CD14-positive monocyte (primary cell): ENCODE measurements around the gene EXOC3L1. TPM values are rescaled to one million over a fixed set of nuclear protein-coding genes. Genes with fewer than 3 reads are reported as not detected.

Experiments used
- DNase-seq, 3 donors: peaks; one replicate each; pipeline ENCODE4 v3.0.0-alpha.2; 2011 to 2022
- H2AFZ ChIP-seq: 2 replicates; pipeline ENCODE4 v1.6.0; 2012; ENCODE audit warnings: mild to moderate bottlenecking, low read depth, low read length, inconsistent platforms; ENCODE audit not compliant: insufficient read depth, poor library complexity, severe bottlenecking
- H3K27ac ChIP-seq, 2 donors: 1 replicate in 1 of 2; 2 replicates in 1 of 2; pipeline ENCODE4 v1.5.1; 2012 to 2013; ENCODE audit warnings: low read length in 2 of 2, control low read depth in 1 of 2, inconsistent platforms in 1 of 2, low read depth in 1 of 2, mild to moderate bottlenecking in 1 of 2
- H3K27me3 ChIP-seq, 2 donors: one replicate each; pipeline versions ENCODE4 v1.6.0 to v1.6.1; 2011 to 2013; ENCODE audit warnings: low read length in 2 of 2; ENCODE audit not compliant: control insufficient read depth in 2 of 2, insufficient read depth in 2 of 2
- H3K36me3 ChIP-seq, 2 donors: replicated peaks in 1 of 2; 1 replicate in 1 of 2; 2 replicates in 1 of 2; pipeline versions ENCODE4 v1.5.1 to v1.6.1; 2012 to 2013; ENCODE audit warnings: low read length in 2 of 2, control low read depth in 1 of 2, inconsistent platforms in 1 of 2, mild to moderate bottlenecking in 1 of 2; ENCODE audit not compliant: insufficient read depth in 2 of 2, control insufficient read depth in 1 of 2
- H3K4me1 ChIP-seq, 2 donors: 1 replicate in 1 of 2; 2 replicates in 1 of 2; pipeline versions ENCODE4 v1.5.1 to v1.6.1; 2012 to 2013; ENCODE audit warnings: low read length in 2 of 2, control low read depth in 1 of 2, inconsistent platforms in 1 of 2, mild to moderate bottlenecking in 1 of 2, moderate library complexity in 1 of 2; ENCODE audit not compliant: insufficient read depth in 2 of 2, control insufficient read depth in 1 of 2
- H3K4me2 ChIP-seq: replicated peaks from 2 replicates; pipeline ENCODE3; 2012; ENCODE audit warnings: low read length, moderate library complexity, mild to moderate bottlenecking; ENCODE audit not compliant: poor library complexity, severe bottlenecking; ENCODE audit errors: extremely low read depth
- H3K4me3 ChIP-seq, 3 experiments: fragments of 200-600 bp in 1 of 3; sonication (generic) in 1 of 3; replicated peaks in 1 of 3; 1 replicate in 2 of 3; 2 replicates in 1 of 3; pipeline ENCODE4 v1.5.1; 2011 to 2013; ENCODE audit warnings: low read length in 3 of 3, mild to moderate bottlenecking in 3 of 3, control low read depth in 2 of 3, low read depth in 2 of 3, inconsistent platforms in 1 of 3, moderate library complexity in 1 of 3
- H3K79me2 ChIP-seq: 2 replicates; pipeline ENCODE4 v1.6.0; 2012; ENCODE audit warnings: mild to moderate bottlenecking, control low read depth, inconsistent platforms, low read length, moderate library complexity; ENCODE audit not compliant: insufficient read depth
- H3K9ac ChIP-seq: 2 replicates; pipeline ENCODE4 v1.6.0; 2017; ENCODE audit warnings: low read length, mild to moderate bottlenecking; ENCODE audit not compliant: insufficient read depth, poor library complexity, severe bottlenecking
- H3K9me3 ChIP-seq, 2 donors: replicated peaks in 1 of 2; 1 replicate in 1 of 2; 2 replicates in 1 of 2; pipeline versions ENCODE4 v1.5.1 to v1.6.1; 2012 to 2013; ENCODE audit warnings: low read length in 2 of 2, control low read depth in 1 of 2; ENCODE audit not compliant: control insufficient read depth in 1 of 2, insufficient read depth in 1 of 2
- H4K20me1 ChIP-seq: 2 replicates; pipeline ENCODE4 v1.6.0; 2012; ENCODE audit warnings: mild to moderate bottlenecking, low read length, control low read depth, moderate library complexity; ENCODE audit not compliant: insufficient read depth
- H3K27ac Mint-ChIP-seq, 7 donors: one replicate each; pipeline ENCODE4 v1.8.0; 2020; ENCODE audit warnings: mild to moderate bottlenecking in 7 of 7, mixed read lengths in 7 of 7, moderate library complexity in 6 of 7, inconsistent platforms in 2 of 7
- H3K27me3 Mint-ChIP-seq, 3 donors: one replicate each; pipeline ENCODE4 v1.8.0; 2021 to 2022; ENCODE audit warnings: low read depth in 3 of 3, mild to moderate bottlenecking in 3 of 3, mixed read lengths in 3 of 3, moderate library complexity in 3 of 3, inconsistent platforms in 1 of 3
- H3K36me3 Mint-ChIP-seq, 2 donors: one replicate each; pipeline ENCODE4 v1.8.0; 2020; ENCODE audit warnings: mixed read lengths in 2 of 2, inconsistent platforms in 1 of 2, mild to moderate bottlenecking in 1 of 2
- H3K4me1 Mint-ChIP-seq: one replicate; pipeline ENCODE4 v1.8.0; 2020; ENCODE audit warnings: mild to moderate bottlenecking, mixed read lengths
- H3K4me3 Mint-ChIP-seq, 2 donors: one replicate each; pipeline ENCODE4 v1.8.0; 2020; ENCODE audit warnings: mild to moderate bottlenecking in 2 of 2, mixed read lengths in 2 of 2, moderate library complexity in 1 of 2
- H3K9me3 Mint-ChIP-seq, 7 donors: one replicate each; pipeline ENCODE4 v1.8.0; 2020 to 2022; ENCODE audit warnings: mixed read lengths in 7 of 7, mild to moderate bottlenecking in 6 of 7, moderate library complexity in 6 of 7, inconsistent platforms in 2 of 7
- CTCF ChIP-seq: fragments of 200-600 bp; IDR thresholded peaks from one replicate; pipeline ENCODE4 v1.8.0; 2022; ENCODE audit warnings: antibody characterized with exemption, mild to moderate bottlenecking
- WGBS: methylation state at CpG from one replicate; pipeline ENCODE4 v1.1.5; 2013; ENCODE audit warnings: missing lambda C conversion rate; ENCODE audit not compliant: insufficient coverage; 5-methylcytosine and 5-hydroxymethylcytosine counted together
- intact Hi-C, 2 donors: fragments of 100-400 bp; cut with micrococcal nuclease; formaldehyde crosslinking; loops; one replicate each; pipeline versions ENCODE4 v1.15.0 to v1.15.1; 2023
- polyA plus RNA-seq, 3 donors: library from polyadenylated mRNA; depleted of rRNA in 1 of 3; unstranded in 2 of 3; stranded (reverse) in 1 of 3; fragments of 300-500 nt in 2 of 3; fragments of >200 nt in 1 of 3; fragmentation: Illumina TruSeq in 2 of 3; gene quantifications; 1 replicate in 2 of 3; 2 replicates in 1 of 3; pipeline ENCODE4 v1.2.3, GENCODE V29; 2012 to 2021

EXOC3L1 gene
- polyA plus RNA-seq, 3 donors: 2.8 to 3.7 (median 3.0) TPM

DNA sequence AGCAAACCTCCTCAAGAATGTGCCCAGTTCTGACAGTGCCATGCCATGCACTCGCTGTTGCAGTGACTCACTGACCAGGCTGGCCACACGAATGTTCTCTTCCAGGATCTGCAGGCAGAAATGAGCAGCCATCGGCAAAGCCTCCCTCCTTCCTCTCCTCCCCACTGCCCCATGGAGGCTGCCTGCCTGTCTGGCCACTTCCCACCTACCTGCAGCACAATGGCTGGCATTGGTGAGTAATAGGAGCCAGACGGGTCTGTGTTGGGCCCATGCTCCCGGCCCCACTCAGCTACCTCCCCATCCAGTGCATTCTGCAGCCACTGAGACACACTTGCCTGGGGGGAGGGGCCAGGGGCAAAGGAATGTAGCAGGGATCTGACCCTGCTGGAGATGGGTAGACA lies 3.4 kb downstream of the EXOC3L1 start:
- Histone ChIP-seq H3K79me2 (peaks cover 8% of the 10 kb centered on the region), H3K36me3 (no peaks in the 10 kb centered on the region), H3K9ac (no peak overlapping the region), H3K27me3 (peaks cover 0 to 8% of the 10 kb centered on the region in 2 donors), H3K4me3 (no peak overlapping the region), H3K4me2 (no peak overlapping the region), H3K4me1 (peaks cover 36 to 41% of the 10 kb centered on the region in 2 donors), H3K9me3 (no peaks in the 10 kb centered on the region), H3K27ac (no peak overlapping the region), H4K20me1 (no peaks in the 10 kb centered on the region), H2AFZ (no peak overlapping the region)
- Mint-ChIP-seq H3K4me1 (peaks cover 17% of the 10 kb centered on the region), H3K27ac (peak overlapping the region in 1 of 7 donors; percentile 41), H3K9me3 (peaks cover 0 to 5% (median 2%) of the 10 kb centered on the region in 7 donors), H3K4me3 (peak overlapping the region in 1 of 2 donors; percentile 64), H3K27me3 (peaks cover 7 to 29% (median 18%) of the 10 kb centered on the region in 3 donors), H3K36me3 (peaks cover 2% of the 10 kb centered on the region in 2 donors)
- intact Hi-C loops: no loop called here
- TF ChIP-seq CTCF: no peak
- 94% methylated on average over 2 of the region's 5 CpGs for WGBS
- no peak for DNase-seq

GRCh38 chr16:67185651-67186134 lies 4.2 kb downstream of the EXOC3L1 start:
- H3K4me2 ChIP-seq: peak overlapping the region; percentile 92
- H3K4me3 ChIP-seq: peak overlapping the region; percentile 13 to 95 (median 13)

More at GRCh38 chr16:67185651-67186134, 4.2 kb downstream of the EXOC3L1 start:
- peak overlapping the region; percentile 74 for H2AFZ ChIP-seq
- intact Hi-C loops: no loop called here
- peaks cover 0 to 8% of the 10 kb centered on the region in 2 donors for H3K27me3 ChIP-seq
- H3K9ac ChIP-seq: no peak overlapping the region
- H3K36me3 Mint-ChIP-seq: peaks cover 2% of the 10 kb centered on the region in 2 donors
- H3K4me1 ChIP-seq: peaks cover 38 to 43% of the 10 kb centered on the region in 2 donors
- TF ChIP-seq CTCF: peak; percentile 39
- H4K20me1 ChIP-seq: no peaks in the 10 kb centered on the region
- no peak overlapping the region for H3K27ac ChIP-seq
- 0% methylated on average over 3 of the region's 12 CpGs for WGBS
- peaks cover 0 to 4% (median 2%) of the 10 kb centered on the region in 7 donors for H3K9me3 Mint-ChIP-seq
- peaks cover 8% of the 10 kb centered on the region for H3K79me2 ChIP-seq
- peak overlapping the region in 2 of 7 donors; percentile 1 to 27 for H3K27ac Mint-ChIP-seq
- peaks cover 15% of the 10 kb centered on the region for H3K4me1 Mint-ChIP-seq
- no peaks in the 10 kb centered on the region for H3K9me3 ChIP-seq
- H3K27me3 Mint-ChIP-seq: peaks cover 7 to 29% (median 18%) of the 10 kb centered on the region in 3 donors
- no peaks in the 10 kb centered on the region for H3K36me3 ChIP-seq
- peak overlapping the region in 1 of 2 donors; percentile 88 for H3K4me3 Mint-ChIP-seq
- DNase-seq: no peak
